ENCODE measurements around the gene CDCA7. TPM values are rescaled to one million over a fixed set of nuclear protein-coding genes. Genes with fewer than 3 reads are reported as not detected.
"Not testable (repeated sequence)": the region's sequence is repeated elsewhere in the genome, so short reads cannot be mapped to it uniquely, and the experiment has no call there.

Gene CDCA7
- polyA plus RNA-seq, 3 donors from 2014 or later: 1.6 to 5.3 TPM; not detected in 1

GRCh38 chr2:173400760-173401159, 46.1 kb downstream of the CDCA7 start:
- H3K36me3 Mint-ChIP-seq: no peaks in the 10 kb centered on the region
- no peak overlapping the region for H3K27ac Mint-ChIP-seq
- peaks cover 3 to 5% of the 10 kb centered on the region in 2 donors for H3K4me1 Mint-ChIP-seq
- DNase-seq: no peak
- H3K4me3 Mint-ChIP-seq: no peak overlapping the region
- H3K9me3 Mint-ChIP-seq: no peaks in the 10 kb centered on the region
- peaks cover 6 to 22% (median 7%) of the 10 kb centered on the region in 3 donors for H3K27me3 Mint-ChIP-seq (ENCODE audit: low read depth in 3 of 3)

GRCh38 chr2:173401716-173402326, 47.1 kb downstream of the CDCA7 start:
- Mint-ChIP-seq H3K27me3 (ENCODE audit: low read depth in 3 of 3) (peaks cover 6 to 19% (median 7%) of the 10 kb centered on the region in 3 donors), H3K9me3 (no peaks in the 10 kb centered on the region), H3K36me3 (no peaks in the 10 kb centered on the region), H3K4me1 (peaks cover 3 to 5% of the 10 kb centered on the region in 2 donors), H3K27ac (no peak overlapping the region), H3K4me3 (no peak overlapping the region)
- no peak for DNase-seq

GRCh38 chr2:173402405-173402974, 47.8 kb downstream of the CDCA7 start:
- Mint-ChIP-seq H3K27me3 (ENCODE audit: low read depth in 3 of 3) (peaks cover 5 to 19% (median 6%) of the 10 kb centered on the region in 3 donors), H3K4me3 (no peak overlapping the region), H3K36me3 (no peaks in the 10 kb centered on the region), H3K4me1 (peaks cover 3 to 5% of the 10 kb centered on the region in 2 donors), H3K9me3 (no peaks in the 10 kb centered on the region), H3K27ac (no peak overlapping the region)
- DNase-seq: peak; percentile 50 to 67 (median 57)

GRCh38 chr2:173404841-173405750, 50.4 kb downstream of the CDCA7 start:
- Mint-ChIP-seq H3K4me1 (peaks cover 3 to 5% of the 10 kb centered on the region in 2 donors), H3K27ac (no peak overlapping the region), H3K9me3 (no peaks in the 10 kb centered on the region), H3K27me3 (ENCODE audit: low read depth in 3 of 3) (peaks cover 3 to 16% (median 4%) of the 10 kb centered on the region in 3 donors), H3K4me3 (no peak overlapping the region), H3K36me3 (no peaks in the 10 kb centered on the region)
- no peak for DNase-seq

GRCh38 chr2:173407176-173407575, 52.5 kb downstream of the CDCA7 start:
- Mint-ChIP-seq H3K36me3 (no peaks in the 10 kb centered on the region), H3K9me3 (no peaks in the 10 kb centered on the region), H3K27ac (no peak overlapping the region), H3K4me1 (peaks cover 3 to 5% of the 10 kb centered on the region in 2 donors), H3K4me3 (no peak overlapping the region), H3K27me3 (ENCODE audit: low read depth in 3 of 3) (peaks cover 2 to 6% (median 4%) of the 10 kb centered on the region in 3 donors)
- DNase-seq: no peak

- peaks cover 2 to 4% (median 2%) of the 10 kb centered on the region in 3 donors for H3K27me3 Mint-ChIP-seq (ENCODE audit: low read depth in 3 of 3)
- no peaks in the 10 kb centered on the region for H3K9me3 Mint-ChIP-seq
Measured at GRCh38 chr2:173407646-173408045, 53.0 kb downstream of the CDCA7 start.

GRCh38 chr2:173410579-173410978, 55.9 kb downstream of the CDCA7 start:
- H3K27ac Mint-ChIP-seq: no peak overlapping the region
- DNase-seq: no peak

More at GRCh38 chr2:173407646-173408045, 53.0 kb downstream of the CDCA7 start:
- Mint-ChIP-seq H3K4me1 (peaks cover 0 to under 1% of the 10 kb centered on the region in 2 donors), H3K27ac (no peak overlapping the region), H3K36me3 (no peaks in the 10 kb centered on the region), H3K4me3 (no peak overlapping the region)
- DNase-seq: no peak

GRCh38 chr2:173412628-173413027, 58.0 kb downstream of the CDCA7 start:
- H3K36me3 Mint-ChIP-seq: no peaks in the 10 kb centered on the region
- H3K9me3 Mint-ChIP-seq: no peaks in the 10 kb centered on the region
- no peaks in the 10 kb centered on the region for H3K4me1 Mint-ChIP-seq
- DNase-seq: no peak
- H3K4me3 Mint-ChIP-seq: no peak overlapping the region
- no peak overlapping the region for H3K27ac Mint-ChIP-seq
- H3K27me3 Mint-ChIP-seq (ENCODE audit: low read depth in 3 of 3): peaks cover 0 to 8% (median 6%) of the 10 kb centered on the region in 3 donors

More at GRCh38 chr2:173410579-173410978, 55.9 kb downstream of the CDCA7 start:
- Mint-ChIP-seq H3K36me3 (no peaks in the 10 kb centered on the region), H3K4me1 (no peaks in the 10 kb centered on the region), H3K4me3 (no peak overlapping the region), H3K9me3 (no peaks in the 10 kb centered on the region), H3K27me3 (ENCODE audit: low read depth in 3 of 3) (peaks cover 0 to 6% (median 4%) of the 10 kb centered on the region in 3 donors)

GRCh38 chr2:173414823-173415322, 60.2 kb downstream of the CDCA7 start:
- H3K27me3 Mint-ChIP-seq (ENCODE audit: low read depth in 3 of 3): peaks cover 0 to 8% (median 6%) of the 10 kb centered on the region in 3 donors

GRCh38 chr2:173415431-173416381, 61.0 kb downstream of the CDCA7 start:
- DNase-seq: no peak
- peaks cover 0 to 12% (median 7%) of the 10 kb centered on the region in 3 donors for H3K27me3 Mint-ChIP-seq (ENCODE audit: low read depth in 3 of 3)
- no peak overlapping the region for H3K4me3 Mint-ChIP-seq
- H3K4me1 Mint-ChIP-seq: no peaks in the 10 kb centered on the region
- no peaks in the 10 kb centered on the region for H3K9me3 Mint-ChIP-seq
- no peak overlapping the region for H3K27ac Mint-ChIP-seq
- H3K36me3 Mint-ChIP-seq: no peaks in the 10 kb centered on the region

More at GRCh38 chr2:173414823-173415322, 60.2 kb downstream of the CDCA7 start:
- no peaks in the 10 kb centered on the region for H3K9me3 Mint-ChIP-seq
- no peak overlapping the region for H3K27ac Mint-ChIP-seq
- H3K36me3 Mint-ChIP-seq: no peaks in the 10 kb centered on the region
- no peak for DNase-seq
- H3K4me1 Mint-ChIP-seq: no peaks in the 10 kb centered on the region
- no peak overlapping the region for H3K4me3 Mint-ChIP-seq

GRCh38 chr2:173416415-173417152, 61.9 kb downstream of the CDCA7 start:
- not testable (repeated sequence) for H3K36me3 Mint-ChIP-seq, DNase-seq, H3K4me1 Mint-ChIP-seq, H3K9me3 Mint-ChIP-seq, H3K27ac Mint-ChIP-seq, H3K4me3 Mint-ChIP-seq
- H3K27me3 Mint-ChIP-seq (ENCODE audit: low read depth in 3 of 3): peaks cover 2 to 12% (median 11%) of the 10 kb centered on the region in 3 donors

- H3K36me3 Mint-ChIP-seq: no peaks in the 10 kb centered on the region
- DNase-seq: no peak
- peaks cover 2 to 12% (median 11%) of the 10 kb centered on the region in 3 donors for H3K27me3 Mint-ChIP-seq (ENCODE audit: low read depth in 3 of 3)
- no peaks in the 10 kb centered on the region for H3K9me3 Mint-ChIP-seq
- H3K4me3 Mint-ChIP-seq: no peak overlapping the region
- no peaks in the 10 kb centered on the region for H3K4me1 Mint-ChIP-seq
- no peak overlapping the region for H3K27ac Mint-ChIP-seq
Measured at GRCh38 chr2:173417341-173417740, 62.7 kb downstream of the CDCA7 start.

Measured in immature natural killer cell (primary cell).